NCI-H1048 (cell line): ENCODE results near the gene TGFBR2.

ENCODE experiments used
- DNase-seq: peaks from one replicate; lab custom pipeline; 2025; lab: John Stamatoyannopoulos, UW

Gene TGFBR2

GRCh38 chr3:30637310-30638219, 31.2 kb downstream of the TGFBR2 start:
- no peak for DNase-seq

- DNase-seq = no peak
These were observed 32.4 kb downstream of the TGFBR2 start for GRCh38 chr3:30638685-30639412.

GRCh38 chr3:30639937-30640336, 33.5 kb downstream of the TGFBR2 start:
- DNase-seq = no peak

- DNase-seq = no peak
These were observed 34.5 kb downstream of the TGFBR2 start for GRCh38 chr3:30640851-30641250.

- no peak for DNase-seq
These were observed 35.2 kb downstream of the TGFBR2 start for GRCh38 chr3:30641416-30642251.

- DNase-seq = no peak
These were observed 36.5 kb downstream of the TGFBR2 start for GRCh38 chr3:30642849-30643361.

- no peak for DNase-seq
These were observed 37.5 kb downstream of the TGFBR2 start for GRCh38 chr3:30643763-30644462.

GRCh38 chr3:30644615-30645014, 38.2 kb downstream of the TGFBR2 start:
- no peak for DNase-seq

GRCh38 chr3:30645077-30645476, 38.7 kb downstream of the TGFBR2 start:
- no peak for DNase-seq

GRCh38 chr3:30646181-30646876, 39.9 kb downstream of the TGFBR2 start:
- no peak for DNase-seq

- no peak for DNase-seq
These were observed 40.8 kb downstream of the TGFBR2 start for GRCh38 chr3:30646961-30647752.

GRCh38 chr3:30648670-30649357, 42.4 kb downstream of the TGFBR2 start:
- no peak for DNase-seq

- no peak for DNase-seq
These were observed 43.3 kb downstream of the TGFBR2 start for GRCh38 chr3:30649572-30650318.

- no peak for DNase-seq
These were observed 44.1 kb downstream of the TGFBR2 start for GRCh38 chr3:30650348-30650995.

GRCh38 chr3:30654269-30654668, 47.9 kb downstream of the TGFBR2 start:
- DNase-seq = no peak

GRCh38 chr3:30655187-30655812, 48.9 kb downstream of the TGFBR2 start:
- no peak for DNase-seq

GRCh38 chr3:30656624-30657141, 50.3 kb downstream of the TGFBR2 start:
- no peak for DNase-seq
